NCI-H69 (cell line): Measurements from ENCODE around the gene HOMER3.

Experiments
- DNase-seq: peaks from one replicate; lab custom pipeline; 2025; lab: John Stamatoyannopoulos, UW

HOMER3 gene

DNA sequence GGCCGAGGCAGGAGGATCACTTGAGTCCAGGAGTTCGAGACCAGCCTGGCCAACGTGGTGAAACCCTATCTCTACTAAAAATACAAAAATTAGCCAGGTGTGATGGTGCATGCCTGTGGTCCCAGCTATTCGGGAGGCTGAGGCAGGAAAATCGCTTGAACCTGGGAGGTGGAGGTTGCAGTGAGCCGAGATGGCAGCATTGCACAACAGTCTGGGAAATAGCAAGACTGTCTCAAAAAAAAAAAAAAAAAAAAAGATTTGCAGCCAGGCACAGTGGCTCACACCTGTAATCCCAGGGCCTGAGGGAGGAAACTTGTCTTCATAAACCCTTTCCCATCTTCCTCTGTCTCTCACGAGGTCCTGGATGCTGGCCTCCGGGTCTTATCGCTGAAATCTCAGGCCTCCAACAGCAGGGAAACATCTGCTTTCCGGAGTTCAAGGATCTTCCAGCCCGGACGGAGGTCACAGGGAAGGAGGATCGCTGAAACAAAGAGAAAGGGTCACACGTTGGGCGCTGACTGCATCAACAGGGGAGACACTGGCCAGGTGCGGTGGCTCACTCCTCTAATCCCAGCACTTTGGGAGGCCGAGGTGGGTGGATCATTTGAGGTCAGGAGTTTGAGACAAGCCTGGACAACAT lies 11.5 kb upstream of the HOMER3 start:
- peak; percentile 45 for DNase-seq

- DNase-seq = no peak
These were observed 10.8 kb upstream of the HOMER3 start for GRCh38 chr19:18951721-18952281.

DNA sequence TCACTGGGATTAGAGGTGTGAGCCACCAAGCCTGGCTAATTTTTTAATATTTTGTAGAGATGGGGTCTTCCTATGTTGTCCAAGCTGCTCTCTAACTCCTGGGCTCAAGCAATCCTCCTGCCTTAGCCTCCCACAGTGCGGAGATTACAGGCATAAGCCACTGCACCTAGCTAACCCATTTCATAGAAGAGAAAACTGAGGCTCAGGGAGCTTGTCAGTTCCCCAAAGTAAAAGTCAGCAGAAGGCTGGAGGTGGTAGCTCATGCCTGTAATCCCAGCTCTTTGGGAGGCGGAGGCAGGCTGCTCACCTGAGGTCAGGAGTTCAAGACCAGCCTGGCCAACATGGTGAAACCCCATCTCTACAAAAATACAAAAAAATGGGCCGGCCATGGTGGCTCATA lies 8.8 kb upstream of the HOMER3 start:
- no peak for DNase-seq

DNA sequence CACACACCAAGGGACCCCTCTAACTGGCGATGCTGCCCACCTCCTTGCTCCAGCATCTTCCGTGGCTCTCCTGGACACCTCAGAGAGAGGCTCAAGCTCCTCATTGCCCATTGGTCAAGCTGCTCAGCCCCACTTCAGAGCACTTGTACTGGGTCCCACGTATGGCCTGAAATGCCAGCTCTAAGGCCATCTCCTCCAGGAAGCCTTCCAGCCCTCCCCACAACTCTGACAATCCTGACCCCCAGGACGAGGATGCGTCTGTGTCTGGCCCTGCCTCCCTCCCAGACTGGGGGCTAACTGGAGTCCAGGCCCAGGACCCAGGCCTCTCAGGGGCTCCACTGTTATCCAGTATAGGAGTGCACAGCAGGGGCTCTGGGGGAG lies 7.9 kb upstream of the HOMER3 start:
- DNase-seq = no peak

DNA sequence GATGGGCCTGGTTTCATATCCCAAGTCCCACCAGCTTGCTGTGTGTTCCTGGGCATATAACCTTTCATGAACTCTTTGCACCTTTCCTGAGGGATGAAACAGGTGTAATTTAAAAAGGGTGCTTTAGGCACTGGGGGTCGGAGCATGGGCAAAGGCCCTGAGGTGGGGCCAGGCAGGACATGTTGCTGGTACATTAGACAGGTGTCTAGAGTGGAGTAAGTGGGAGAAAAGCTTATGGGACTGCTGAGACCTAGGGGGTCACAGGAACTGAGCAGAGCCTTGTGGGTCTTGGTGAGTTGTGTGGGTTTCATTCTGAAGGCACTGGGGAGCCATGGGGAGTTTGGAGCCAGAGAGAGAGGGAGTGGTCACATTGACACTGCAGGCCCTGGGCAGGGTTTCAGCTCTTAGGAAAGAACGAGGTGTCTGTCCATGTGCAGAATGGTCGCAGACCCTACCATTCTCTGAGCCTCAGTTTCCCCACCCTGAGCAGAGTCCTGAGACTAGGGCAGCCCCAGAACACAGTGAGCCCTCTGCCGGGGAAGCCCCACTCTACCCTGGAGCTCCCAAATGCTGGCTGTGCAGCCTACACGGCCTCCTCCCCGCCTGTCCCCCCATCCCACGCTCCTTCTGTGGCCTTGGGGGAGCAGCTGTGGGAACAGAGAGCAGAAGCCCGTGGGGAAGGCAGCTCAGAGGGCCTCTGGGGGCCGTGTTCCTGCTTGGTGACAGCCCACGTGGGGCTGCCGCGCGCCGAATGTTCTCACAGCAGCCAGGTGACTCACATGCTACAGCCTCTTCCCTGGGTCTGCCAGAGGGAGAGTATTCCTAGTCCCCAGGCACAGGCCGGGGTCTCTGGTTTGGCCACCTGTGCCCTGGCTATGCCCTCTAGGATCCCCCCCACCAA lies 7.3 kb upstream of the HOMER3 start:
- no peak for DNase-seq

- peak; percentile 93 for DNase-seq
These were observed 5.9 kb upstream of the HOMER3 start for GRCh38 chr19:18946918-18947317.

GRCh38 chr19:18946335-18946734 lies 5.3 kb upstream of the HOMER3 start:
- no peak for DNase-seq

DNA sequence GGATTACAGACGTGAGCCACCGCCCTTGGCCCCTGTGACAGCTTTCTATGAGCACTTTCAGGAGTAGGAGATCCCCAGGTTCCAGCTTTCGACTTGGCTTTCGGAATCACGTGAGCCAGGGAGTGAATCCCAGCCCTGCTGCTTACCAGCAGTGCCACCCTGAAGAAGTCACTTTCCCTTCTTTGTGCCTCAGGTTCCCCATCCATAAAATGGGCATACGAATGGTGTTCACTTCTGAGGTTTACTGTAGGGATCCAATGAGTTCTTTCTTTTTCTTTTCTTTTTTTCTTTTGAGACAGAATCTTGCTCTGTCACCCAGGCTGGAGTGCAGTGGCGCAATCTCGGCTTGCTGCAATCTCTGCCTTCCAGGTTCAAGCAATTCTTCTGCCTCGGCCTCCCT lies 4.3 kb upstream of the HOMER3 start:
- no peak for DNase-seq

GRCh38 chr19:18943465-18943864 lies 2.4 kb upstream of the HOMER3 start:
- DNase-seq = no peak

DNA sequence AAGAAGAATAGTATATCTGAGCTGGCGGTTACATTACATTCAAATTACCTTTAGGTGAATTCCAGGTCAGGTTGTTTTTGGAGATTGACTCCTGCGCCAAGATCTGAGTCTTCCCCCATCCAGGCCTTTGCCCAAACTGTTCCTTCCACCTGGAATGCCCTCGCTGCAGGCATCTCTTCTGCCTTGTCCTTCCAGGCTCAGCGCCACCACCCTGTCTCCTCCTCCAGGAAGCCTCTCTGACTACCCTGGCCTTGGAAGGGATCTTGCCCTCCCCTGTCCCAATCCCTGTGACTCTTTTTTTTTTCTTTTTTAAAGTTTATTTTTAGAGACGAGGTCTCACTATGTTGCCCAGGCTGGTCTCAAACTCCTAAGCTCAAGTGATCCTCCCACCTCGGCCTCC lies 1.7 kb upstream of the HOMER3 start:
- no peak for DNase-seq

- DNase-seq = no peak
These were observed 774 bp upstream of the HOMER3 start for GRCh38 chr19:18941628-18942354.

GRCh38 chr19:18939922-18940768 lies 872 bp downstream of the HOMER3 start:
- DNase-seq = no peak

DNA sequence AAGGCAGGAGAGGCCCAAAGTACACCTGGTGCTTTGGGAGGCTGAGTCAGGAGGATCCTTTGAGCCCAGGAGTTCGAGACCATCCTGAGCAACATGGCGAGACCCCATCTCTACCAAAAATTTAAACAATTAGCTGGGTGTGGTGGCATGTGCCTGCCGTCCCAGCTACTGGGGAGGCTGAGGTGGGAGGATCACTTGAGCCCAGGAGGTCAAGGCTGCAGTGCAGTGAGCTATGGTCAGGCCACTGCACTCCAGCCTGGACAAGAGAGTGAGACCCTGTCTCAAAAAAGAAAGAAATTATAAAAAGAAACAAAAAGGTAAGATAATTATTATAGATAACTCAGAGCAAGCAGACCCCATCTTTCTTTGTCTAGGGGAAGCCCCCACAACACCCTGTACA lies 1.9 kb downstream of the HOMER3 start:
- DNase-seq = no peak

- DNase-seq = no peak
These were observed 7.7 kb downstream of the HOMER3 start for GRCh38 chr19:18933297-18933696.

DNA sequence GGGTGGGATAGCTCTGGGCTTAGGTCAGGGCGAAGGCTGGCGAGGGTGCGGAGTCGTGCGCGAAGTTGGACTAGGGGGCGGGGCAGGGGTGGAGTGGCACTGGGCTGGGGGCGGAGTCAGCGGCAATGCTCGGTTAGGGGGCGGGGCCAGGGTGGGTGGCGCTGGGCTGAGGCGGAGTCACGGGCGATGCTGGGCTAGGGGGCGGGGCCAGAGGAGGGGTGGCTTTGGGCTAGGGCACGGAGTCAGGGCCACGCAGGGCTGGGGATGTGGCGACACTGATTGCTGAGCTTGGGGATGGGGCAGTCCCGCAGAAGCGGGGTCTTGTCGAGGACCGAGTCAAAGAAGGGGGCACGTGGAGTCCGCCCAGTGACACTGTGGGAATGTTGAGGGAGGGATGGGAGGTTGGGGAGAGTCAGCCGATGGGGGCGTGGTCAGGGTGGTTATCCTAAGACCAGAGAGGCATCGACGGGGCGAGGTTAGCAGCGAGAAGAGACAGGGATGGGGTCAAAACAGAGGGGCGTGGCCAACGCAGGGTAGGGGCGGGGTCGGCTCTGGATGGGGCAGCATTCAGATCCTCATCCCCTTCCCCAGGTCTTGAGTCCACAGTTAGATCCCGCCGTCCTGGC lies 8.7 kb downstream of the HOMER3 start:
- peak; percentile 86 for DNase-seq

DNA sequence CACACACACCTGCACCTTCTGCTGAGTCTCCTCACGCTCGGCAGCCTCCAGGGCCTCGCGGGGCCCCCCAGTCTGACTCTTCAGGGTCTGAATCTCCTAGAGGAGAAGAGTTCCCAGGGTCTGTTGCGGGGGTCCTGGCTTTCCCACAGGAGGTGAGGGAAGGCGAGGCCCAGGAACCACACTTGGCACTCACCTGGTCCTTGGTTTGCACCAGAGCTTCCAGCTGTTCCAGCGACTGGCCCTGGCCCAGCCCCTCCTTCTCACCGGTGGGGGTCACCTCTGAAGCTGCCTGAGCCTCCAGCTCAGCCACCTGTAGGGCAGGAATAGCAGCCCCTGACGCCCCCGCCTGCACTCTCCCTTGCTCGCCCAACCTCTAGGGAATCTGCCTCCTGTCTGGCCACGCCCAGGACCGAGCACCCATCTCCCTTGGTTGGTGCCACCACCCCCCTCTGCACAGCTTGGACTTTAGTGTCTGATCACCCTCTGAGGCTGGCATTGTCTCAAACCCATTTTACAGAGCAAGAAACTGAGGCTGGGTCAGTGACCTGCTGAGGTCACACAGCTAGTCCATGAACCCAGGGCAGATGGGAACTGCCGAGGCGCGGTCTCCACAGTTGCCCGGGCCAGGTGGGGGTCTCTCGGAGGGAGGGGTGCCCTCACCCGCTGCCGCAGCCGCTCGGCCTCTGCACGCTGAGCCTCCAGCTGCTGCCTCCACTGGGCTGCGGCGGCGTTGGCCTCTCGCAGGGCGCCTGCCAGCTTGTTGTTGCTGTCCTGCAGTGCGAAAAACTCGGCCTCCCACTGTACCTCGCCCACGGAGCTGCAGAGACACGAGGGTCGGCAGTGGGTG lies 9.5 kb downstream of the HOMER3 start:
- DNase-seq = no peak

DNA sequence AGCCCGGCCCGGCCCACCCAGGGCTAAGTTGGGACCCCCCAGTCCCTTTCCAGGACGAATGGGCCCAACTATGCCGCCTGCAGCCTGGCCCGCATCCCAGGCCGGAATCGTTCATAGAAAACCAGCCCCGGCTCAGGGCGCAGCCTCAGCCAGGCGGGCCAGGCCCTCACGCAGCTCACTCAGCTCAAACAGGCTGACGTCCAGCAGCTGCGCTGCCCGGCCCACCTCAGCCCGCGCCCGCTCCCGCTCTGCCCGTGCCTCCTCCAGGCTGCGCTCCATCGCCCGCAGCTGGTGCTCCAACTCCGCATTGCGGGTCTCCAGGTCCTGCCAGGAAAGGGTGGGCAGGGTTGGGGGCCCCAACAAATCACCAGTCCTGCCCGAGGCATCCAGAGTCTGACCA lies 11.7 kb downstream of the HOMER3 start:
- DNase-seq = no peak

DNA sequence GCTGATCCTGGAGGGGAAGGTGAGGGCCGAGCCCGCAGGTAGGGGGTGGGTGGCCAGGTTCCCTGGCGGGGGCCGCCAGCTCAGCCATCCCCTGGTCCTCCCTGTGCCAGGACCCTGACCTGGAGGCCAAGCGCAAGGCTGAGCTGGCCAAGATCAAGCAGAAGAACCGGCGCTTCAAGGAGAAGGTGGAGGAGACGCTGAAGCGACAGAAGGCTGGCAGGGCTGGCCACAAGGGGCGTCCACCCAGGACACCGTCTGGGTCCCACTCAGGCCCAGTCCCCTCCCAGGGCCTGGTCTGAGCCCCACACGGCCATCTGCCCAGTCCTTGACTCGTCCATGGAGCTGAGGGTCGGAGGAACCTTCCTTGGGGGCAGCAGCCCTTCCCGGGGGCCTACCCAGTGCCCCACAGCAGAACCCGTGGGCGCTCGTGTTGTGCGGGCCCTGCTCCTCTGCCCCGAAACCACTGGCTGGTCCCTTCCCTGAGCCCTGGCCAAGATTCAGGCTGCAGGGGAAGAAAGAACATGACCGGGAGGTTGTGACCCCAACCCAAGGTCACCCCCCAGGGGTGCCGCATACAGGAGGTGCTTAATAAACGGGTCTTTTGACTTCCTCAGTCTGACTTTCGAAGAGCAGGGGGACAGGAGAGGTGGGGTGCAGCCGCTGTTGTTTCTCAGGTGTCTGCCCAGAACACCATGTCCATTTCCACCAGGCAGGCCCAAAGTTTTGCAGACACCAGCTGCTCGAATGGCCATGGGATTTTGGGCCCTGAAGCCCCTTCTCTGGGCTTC lies 12.8 kb downstream of the HOMER3 start:
- no peak for DNase-seq

- no peak for DNase-seq
These were observed 16.3 kb downstream of the HOMER3 start for GRCh38 chr19:18924684-18925213.
